ENCODE measurements around the gene FOCAD.

The FOCAD gene

GRCh38 chr9:20681467-20681866, 2.6 kb upstream of the FOCAD start:
- DNase-seq: no peak

- DNase-seq: peak; percentile 51
Measured at GRCh38 chr9:20683351-20684034, 566 bp upstream of the FOCAD start.

GRCh38 chr9:20684875-20685696, 1.0 kb downstream of the FOCAD start:
- no peak for DNase-seq

DNA sequence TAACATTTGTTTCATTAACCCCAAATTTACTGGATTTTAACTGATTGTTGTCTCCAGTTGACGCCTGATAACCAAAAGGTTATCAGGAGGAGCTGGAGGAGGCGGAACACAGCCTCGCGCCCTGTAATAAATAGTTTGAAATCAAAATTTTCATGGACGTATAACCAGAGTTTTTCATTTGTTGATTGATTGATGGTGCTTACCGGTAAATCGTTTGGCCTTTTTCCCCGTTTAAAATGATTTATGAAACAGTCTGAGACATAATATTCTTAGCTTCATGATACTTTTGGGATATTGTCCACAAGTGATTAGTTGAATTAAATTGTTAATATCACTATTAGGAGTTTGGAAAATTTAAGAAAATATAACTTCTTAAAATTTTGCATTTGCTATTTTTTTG, 1.7 kb downstream of the FOCAD start:
- no peak for DNase-seq

DNA sequence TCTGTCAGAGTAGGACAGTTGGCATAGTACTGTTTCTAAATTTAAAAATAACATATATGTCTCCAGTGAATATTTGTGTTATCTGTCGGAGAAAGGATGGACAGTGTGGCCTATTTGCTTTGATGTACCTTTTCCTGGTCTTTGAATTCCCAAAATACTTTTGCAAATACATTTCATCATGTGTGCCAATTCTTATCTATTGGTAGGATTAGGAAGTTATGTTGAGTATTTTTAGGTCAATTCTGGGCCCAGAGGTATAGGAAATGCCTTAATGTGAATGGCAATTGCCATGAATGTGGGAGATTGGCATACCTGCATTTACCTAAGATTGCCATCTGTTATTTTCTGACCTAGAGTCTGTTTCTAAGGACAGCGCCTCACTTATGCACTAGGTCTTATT, 5.8 kb downstream of the FOCAD start:
- no peak for DNase-seq

DNA sequence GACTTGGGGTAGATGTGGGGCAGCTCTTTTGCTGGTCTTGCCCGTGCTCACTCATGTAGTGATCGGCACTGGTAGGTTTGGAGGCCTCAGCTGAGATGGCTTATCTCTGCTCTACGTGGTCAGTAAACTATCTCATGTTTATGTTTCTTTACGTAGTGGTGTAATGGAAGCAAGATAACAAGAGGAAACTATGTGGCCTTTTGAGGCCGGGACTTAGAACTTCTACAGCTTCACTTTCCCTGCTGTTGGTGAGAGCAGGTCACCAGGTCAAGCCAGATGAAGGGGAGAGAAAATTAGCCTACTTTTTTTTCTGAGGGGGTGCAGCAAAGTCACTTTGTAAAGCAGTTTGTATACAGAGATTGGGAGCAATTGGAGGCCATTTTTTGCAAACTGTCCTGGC, 8.5 kb downstream of the FOCAD start:
- no peak for DNase-seq

- DNase-seq: no peak
Measured at GRCh38 chr9:20693068-20693467, 9.0 kb downstream of the FOCAD start.

GRCh38 chr9:20694248-20694647, 10.2 kb downstream of the FOCAD start:
- no peak for DNase-seq

DNA sequence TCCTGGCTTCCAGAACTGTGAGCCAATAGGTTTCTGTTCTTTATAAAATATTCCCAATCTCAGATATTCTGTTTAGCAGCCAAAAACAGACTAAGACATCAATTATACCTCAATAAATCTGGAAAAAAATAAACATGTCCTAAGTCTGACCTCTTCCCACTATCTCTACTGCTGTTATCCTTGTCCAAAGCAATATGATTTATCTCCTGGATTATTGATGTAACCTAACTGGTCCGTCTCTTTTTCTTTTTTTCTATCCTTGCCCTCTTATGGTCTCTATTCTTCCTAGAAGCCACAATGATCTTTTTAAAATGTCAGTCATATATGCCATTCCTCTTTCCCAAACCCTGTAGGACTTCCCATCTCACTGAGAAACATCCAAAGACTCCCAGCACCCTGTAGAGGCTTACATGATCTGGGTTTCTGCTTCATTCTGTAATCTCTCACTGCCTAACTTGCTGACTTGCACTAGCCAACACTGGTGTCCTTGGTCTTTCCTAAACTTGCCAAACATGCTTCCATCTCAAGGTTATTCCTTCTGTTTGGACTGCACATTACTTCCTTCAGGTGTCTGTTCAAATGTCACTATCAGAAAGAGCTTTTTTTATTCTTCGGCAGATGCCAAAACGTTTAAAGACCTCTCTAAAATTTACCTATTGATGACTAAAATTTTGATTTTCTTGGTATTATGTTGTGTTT, 13.1 kb downstream of the FOCAD start:
- DNase-seq: peak; percentile 49

GRCh38 chr9:20698782-20699181, 14.7 kb downstream of the FOCAD start:
- DNase-seq: no peak

- peak; percentile 91 for DNase-seq
Measured at GRCh38 chr9:20701060-20701459, 17.0 kb downstream of the FOCAD start.

- DNase-seq: no peak
Measured at GRCh38 chr9:20702570-20702969, 18.5 kb downstream of the FOCAD start.

DNA sequence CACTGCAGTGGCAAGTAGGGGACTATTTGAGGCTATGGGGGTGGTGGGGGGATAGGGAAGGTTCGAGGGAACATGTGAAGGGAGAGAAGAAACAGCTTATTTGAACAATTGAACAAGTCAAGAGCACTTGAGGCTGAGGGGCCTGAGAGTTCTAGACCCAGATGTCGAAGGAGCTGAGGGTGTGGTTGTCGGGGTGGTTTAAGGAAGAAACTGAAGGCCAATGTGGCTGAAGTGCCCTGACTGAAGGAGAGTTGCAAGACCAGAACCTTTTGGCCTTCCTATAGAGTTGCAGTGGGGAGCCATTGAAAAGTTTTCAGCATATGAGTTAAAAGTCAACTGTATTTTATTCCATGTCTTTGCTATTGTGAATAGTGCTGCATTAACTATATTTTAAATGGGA, 19.1 kb downstream of the FOCAD start:
- peak; percentile 17 for DNase-seq

DNA sequence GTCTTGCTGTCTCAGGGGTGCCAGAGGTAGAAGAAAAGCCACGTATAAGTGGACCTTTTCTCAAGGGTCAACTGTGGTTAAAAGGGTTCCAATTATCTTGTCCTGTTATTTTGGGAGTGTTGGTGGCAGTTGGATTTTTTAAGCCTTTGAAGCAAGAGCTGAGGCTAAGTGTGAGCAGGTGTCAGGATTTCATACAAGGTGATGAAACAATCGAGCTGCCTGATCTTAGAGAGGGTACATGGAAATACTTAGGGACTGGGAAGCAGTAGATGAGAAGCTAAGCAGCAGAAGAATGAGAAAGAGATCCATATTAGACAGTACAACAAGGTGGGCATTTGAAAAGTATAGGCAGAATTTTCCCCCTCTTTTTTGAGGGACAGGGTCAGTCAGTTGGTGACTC, 23.6 kb downstream of the FOCAD start:
- DNase-seq: no peak

DNA sequence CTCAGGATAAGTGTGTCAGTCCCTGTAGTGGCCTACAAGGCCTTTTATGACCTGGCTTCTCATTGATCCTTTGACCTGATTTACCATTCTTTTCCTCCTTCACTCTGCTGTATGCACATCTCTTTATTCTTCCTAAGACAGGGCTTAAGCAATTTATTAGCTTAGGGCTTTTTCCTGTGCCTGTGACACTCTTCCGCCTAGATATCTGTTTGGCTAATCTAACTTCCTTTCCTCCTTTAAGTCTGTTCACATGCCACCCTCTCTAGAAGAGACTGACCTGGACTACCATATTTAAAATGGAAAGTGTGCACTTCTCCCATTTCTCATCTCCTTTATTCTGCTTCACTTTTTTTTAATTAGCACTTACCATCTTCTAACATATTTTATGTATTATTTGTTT, 29.1 kb downstream of the FOCAD start:
- DNase-seq: no peak

DNA sequence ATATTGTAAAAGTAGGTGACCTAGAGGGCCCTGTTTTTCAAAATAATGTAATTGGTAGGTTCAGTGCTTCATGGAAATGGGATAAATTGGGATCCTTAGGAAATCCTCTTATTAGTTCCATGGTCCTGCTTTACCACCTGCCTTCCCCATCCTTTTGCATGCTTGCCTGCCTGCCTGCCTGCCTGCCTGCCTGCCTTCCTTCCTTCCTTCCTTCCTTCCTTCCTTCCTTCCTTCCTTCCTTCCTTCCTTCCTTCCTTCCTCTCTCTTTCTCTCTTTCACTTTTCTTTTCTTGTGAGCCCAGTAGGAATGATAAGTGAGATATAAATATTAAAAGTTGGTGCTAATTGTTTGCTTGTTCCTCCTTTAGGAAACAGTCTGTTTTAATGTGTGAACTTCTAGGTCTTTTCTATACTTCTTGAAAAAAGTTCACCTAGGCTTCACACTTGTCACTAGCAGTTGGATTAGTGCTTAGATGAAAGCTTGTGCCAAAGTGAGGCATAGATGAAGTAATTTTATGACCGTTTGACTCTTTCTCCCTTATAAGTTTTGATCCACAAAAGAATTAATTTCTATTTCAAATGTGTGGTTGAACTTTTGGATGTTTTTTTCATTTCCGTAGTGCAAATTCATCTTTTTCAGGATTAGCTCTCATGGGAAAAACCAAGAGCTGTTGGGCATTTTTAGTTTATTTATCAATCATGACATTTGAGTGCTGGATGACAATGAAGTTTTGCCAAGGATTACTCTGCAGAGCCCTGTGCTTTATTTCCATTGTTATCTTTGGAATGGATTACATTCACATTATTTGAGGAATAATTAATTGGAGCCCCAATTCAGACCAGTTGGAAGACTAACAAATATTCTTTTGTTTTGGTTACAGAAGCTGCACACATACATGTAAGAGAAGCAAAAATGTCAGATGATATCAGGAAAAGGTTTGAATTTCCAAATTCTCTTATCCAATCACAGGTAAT, 30.7 kb downstream of the FOCAD start:
- no peak for DNase-seq

- DNase-seq: no peak
Measured at GRCh38 chr9:20722221-20722620, 38.2 kb downstream of the FOCAD start.

DNA sequence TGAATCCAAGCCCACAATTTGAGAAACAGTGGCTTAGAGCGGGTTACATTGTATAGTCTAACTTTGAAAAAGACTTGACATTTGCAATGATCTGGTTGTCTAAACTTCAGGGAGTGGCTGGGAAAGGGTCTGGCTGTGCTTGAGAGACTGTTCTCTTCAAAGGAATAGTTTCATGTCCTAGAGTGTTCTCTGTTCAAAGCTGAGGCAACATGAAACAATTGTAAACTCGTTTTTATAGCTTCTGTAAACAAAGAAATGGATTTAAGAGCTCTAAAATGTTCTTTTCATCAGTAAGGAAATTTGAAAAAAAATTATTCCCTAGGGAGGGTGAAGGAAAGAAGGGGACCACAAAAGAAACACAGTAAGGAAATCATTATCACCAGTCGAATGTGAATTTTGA, 41.6 kb downstream of the FOCAD start:
- peak; percentile 40 for DNase-seq

- DNase-seq: peak; percentile 44
Measured at GRCh38 chr9:20726144-20726543, 42.1 kb downstream of the FOCAD start.

DNA sequence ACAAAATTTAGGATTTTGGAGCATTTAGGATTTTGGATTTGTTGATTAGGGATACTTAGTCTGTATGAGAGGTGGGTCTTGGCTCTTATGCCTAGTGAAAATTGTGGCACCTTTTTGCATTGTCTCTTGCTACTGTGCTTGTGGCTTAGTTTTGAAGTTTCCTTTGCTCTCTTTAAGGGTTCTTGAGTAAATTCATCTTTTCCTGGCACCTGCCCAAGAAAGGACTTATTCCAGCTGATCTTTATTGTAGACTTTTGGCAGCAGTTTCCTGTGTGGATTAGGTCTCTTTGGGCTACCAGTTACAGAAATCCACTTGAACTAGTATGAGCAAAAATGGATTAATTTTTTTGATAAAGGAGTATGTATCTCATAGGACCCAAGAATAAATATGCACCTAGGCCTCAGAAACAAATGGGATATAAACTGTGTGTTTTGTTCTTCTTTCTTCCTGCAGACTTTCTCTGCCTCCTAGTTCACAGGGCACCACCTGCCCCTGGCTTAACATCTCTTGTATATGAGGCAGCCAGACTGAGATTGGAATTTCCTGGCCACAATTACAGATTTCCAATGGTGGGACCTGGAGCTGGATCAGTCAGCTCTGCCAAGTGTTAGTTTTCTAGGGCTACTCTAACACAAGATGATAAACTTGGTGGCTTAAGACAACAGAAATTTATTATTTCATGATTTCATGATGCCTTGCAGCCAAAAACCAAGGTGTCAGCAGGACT, 44.6 kb downstream of the FOCAD start:
- peak; percentile 80 for DNase-seq

DNA sequence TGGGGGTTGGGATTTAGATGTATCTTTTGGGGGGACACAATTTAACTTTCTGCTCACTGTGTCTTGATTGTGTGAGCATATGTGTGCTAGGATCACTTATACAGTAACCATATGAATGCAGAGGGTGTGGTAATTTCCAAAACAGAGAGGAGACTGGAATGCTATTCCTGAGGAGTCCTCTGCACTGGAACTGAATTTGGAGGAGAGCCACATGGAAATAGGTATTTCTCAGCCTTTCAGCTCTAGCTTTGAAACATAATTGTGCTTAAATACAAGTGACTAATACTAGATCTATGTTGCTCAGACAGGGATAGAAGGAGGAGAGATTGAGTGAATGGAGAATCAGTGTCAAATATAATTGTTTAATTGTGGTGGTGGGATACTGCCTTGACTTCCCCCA, 45.5 kb downstream of the FOCAD start:
- DNase-seq: no peak

GRCh38 chr9:20732118-20732517, 48.1 kb downstream of the FOCAD start:
- DNase-seq: no peak
